GM18519 (cell line): ENCODE results near the gene F13A1.
"Not testable (repeated sequence)": the region's sequence is repeated elsewhere in the genome, so short reads cannot be mapped to it uniquely, and the experiment has no call there.

ENCODE experiments used
- ATAC-seq: cut with Tn5 transposase; IDR thresholded peaks from one replicate; pipeline ENCODE4 v1.9.1; 2021; ENCODE audit warnings: mild to moderate bottlenecking, moderate library complexity; ENCODE audit not compliant: unreplicated experiment, low FRiP score

Gene F13A1

GRCh38 chr6:6320901-6321300 is 439 bp upstream of the F13A1 start:
- ATAC-seq = no peak

- no peak for ATAC-seq
Measured at GRCh38 chr6:6317825-6318733, 2.4 kb downstream of the F13A1 start.

- no peak for ATAC-seq
Measured at GRCh38 chr6:6317386-6317785, 3.1 kb downstream of the F13A1 start.

- ATAC-seq = no peak
Measured at GRCh38 chr6:6315660-6316059, 4.8 kb downstream of the F13A1 start.

- ATAC-seq = no peak
Measured at GRCh38 chr6:6314596-6314995, 5.9 kb downstream of the F13A1 start.

- no peak for ATAC-seq
Measured at GRCh38 chr6:6312901-6313441, 7.5 kb downstream of the F13A1 start.

GRCh38 chr6:6305575-6305974 is 14.9 kb downstream of the F13A1 start:
- ATAC-seq = no peak

- not testable (repeated sequence) for ATAC-seq
Measured at GRCh38 chr6:6300383-6300782, 20.1 kb downstream of the F13A1 start.

- no peak for ATAC-seq
Measured at GRCh38 chr6:6293317-6293716, 27.1 kb downstream of the F13A1 start.

GRCh38 chr6:6287415-6287814 is 33.0 kb downstream of the F13A1 start:
- ATAC-seq = no peak

GRCh38 chr6:6285679-6286078 is 34.8 kb downstream of the F13A1 start:
- ATAC-seq = no peak

GRCh38 chr6:6284221-6284966 is 36.1 kb downstream of the F13A1 start:
- no peak for ATAC-seq

- ATAC-seq = no peak
Measured at GRCh38 chr6:6283746-6284145, 36.7 kb downstream of the F13A1 start.

- no peak for ATAC-seq
Measured at GRCh38 chr6:6282716-6283115, 37.7 kb downstream of the F13A1 start.

GRCh38 chr6:6277413-6277812 is 43.0 kb downstream of the F13A1 start:
- ATAC-seq = no peak

GRCh38 chr6:6270948-6271535 is 49.4 kb downstream of the F13A1 start:
- ATAC-seq = no peak

- ATAC-seq = no peak
Measured at GRCh38 chr6:6260196-6260722, 60.2 kb downstream of the F13A1 start.

GRCh38 chr6:6256886-6257285 is 63.6 kb downstream of the F13A1 start:
- no peak for ATAC-seq

GRCh38 chr6:6256259-6256658 is 64.2 kb downstream of the F13A1 start:
- ATAC-seq = no peak

GRCh38 chr6:6251555-6252280 is 68.7 kb downstream of the F13A1 start:
- no peak for ATAC-seq
